M059J (cell line): ENCODE measurements around the gene F7. TPM values are rescaled to one million over a fixed set of nuclear protein-coding genes. Genes with fewer than 3 reads are reported as not detected.

Experiments
- DNase-seq: peaks from one replicate; pipeline ENCODE4 v3.0.0-alpha.2; 2012; ENCODE audit warnings: low read depth
- total RNA-seq: library from RNA; depleted of rRNA; stranded (reverse); fragments of >200 nt; shearing (Covaris generic); gene quantifications from 2 replicates; pipeline ENCODE4 v1.2.3, GENCODE V29; 2014

Gene F7
- total RNA-seq, 1 experiment from 2014 or later: not detected

DNA sequence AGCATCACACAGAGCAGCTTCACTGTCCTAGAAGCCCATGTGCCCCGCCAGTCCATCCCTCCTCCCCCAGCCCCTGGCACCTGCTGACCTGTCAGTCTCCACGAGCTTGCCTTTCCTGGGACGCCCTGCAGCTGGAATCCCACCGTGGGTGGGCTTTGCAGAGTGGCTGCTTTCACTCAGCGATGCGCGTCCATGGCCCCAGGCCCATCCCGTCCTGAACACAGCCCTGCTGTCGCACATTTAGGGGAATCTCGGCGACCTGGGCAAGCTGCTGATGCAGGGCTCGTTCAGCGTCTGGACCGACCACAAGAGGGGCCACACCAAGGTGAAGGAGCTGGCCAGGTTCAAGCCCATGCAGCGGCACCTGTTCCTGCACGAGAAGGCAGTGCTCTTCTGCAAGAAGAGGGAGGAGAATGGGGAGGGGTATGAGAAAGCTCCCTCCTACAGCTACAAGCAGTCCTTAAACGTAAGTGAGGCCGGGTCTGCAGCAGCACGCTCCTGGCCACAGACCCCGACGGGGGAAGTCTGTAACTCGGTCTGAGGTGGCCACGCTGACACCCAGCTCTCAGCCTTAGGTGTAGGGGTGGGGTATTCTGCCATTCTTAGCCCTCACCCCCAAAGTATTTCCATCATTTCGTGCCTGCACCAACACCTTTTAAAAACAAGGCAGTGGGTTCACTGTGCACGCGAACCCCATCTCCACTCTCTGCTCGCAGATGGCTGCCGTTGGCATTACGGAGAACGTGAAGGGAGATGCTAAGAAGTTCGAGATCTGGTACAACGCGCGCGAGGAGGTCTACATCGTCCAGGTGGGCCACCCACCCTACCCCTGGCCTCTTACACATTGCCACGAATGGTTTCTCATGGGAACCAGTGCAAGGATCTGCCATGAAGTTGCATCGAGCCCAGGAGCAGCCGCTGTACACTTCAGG, 18.3 kb upstream of the F7 start:
- DNase-seq: no peak

DNA sequence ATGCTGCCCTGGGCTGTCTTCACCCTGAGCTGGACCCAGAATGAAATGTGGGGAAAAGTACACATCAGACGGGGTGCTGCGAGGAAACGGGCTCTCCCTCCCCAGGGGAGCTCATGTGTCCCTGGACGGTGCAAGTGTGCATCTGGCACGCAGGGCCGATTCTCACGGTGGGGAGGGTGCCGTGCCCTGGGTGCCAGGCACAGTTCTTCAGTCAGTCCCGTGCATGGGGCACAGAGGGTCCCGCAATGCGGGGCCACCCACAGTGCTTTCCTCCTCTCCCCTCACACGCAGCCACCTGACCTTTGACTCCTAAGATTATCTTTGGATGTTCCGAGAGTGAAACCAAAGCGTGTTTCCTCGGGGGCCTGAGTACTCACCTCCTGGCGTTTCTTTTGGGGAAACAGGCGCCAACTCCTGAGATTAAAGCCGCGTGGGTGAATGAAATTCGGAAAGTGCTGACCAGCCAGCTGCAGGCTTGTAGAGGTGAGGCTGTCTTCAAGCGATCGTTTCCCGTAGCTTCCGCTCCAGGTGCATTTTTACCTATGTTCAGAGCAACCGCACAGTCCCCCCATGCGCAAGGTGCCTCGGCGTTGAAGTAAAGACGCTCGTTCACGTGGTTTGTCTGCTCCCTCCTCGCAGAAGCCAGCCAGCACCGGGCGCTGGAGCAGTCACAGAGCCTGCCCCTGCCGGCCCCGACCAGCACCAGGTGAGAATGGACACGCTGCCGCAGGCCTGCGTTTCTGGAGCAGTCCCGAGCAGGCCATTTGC, 17.5 kb upstream of the F7 start:
- DNase-seq: no peak

GRCh38 chr13:113088691-113089020, 16.9 kb upstream of the F7 start:
- no peak for DNase-seq

DNA sequence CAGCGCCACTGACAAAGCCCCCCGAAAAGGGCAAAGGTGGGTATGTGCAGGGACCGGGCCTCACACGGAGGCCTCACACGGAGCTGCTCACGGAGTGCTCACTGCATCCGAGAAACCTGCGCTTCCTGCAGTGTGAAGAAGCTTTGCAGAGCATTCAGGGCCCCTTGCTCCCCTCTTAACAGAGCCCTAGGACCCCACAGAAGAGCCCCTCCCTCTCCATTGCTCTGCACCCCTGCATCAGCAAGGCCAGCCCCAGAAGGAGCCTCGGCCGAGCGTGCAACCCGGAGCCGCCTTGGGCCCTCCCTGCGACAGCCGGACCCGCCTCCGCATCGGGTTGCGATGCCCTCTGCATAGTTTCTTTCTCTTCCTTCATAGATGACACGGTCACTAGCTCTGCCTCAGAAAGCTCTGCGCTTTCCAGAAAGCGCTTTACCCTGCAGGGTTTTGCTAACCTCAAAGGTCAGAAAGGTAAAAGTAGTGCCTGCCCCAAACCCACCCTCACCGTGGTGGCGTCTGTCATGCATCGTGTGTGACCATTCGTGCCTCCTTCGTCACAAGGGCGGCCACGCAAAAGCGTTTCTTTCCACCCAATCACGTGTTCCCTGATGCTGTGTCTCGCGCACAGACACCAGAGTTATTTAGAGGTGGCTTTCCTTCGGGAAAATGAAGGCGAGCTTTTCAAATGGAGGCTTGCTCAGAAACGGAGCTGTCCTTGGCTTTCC, 15.7 kb upstream of the F7 start:
- no peak for DNase-seq

DNA sequence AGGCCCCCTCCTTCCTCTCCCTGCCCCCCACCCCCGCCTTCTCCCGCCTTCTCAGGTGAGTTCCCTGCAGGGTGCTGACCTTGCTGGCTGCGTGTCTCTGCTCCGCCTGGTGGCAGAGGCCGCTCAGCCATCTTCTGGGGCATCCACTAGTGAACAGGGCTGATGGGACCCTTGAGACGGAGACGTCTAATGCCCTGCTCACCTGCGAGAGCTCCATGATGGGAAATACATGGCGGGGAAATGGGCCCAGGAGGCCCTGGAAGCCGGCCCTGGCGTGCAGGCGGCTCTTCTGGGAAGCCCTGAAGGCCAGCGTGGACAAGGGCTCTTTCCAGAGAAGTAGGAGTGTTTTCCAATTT, 15.2 kb upstream of the F7 start:
- DNase-seq: no peak

DNA sequence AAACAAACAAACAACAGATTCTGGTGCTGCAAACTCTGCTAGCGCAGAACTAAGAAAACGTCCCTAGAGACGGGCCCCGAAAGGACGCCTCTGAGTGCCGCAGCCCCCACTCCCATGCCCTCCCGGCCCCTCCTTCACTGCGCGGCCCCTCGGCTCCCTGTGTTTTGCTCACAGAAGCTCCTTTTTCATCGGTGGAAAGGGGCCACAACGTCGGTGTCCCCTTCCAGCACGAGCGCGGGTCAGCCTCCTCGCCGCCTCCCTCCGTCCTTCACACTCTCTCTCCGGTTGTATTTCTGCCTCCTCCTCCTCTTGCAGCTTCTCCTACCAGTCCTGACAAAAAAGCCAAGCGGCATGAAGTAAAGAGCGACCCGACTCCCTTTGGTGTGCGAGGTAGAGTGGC, 14.8 kb upstream of the F7 start:
- no peak for DNase-seq

DNA sequence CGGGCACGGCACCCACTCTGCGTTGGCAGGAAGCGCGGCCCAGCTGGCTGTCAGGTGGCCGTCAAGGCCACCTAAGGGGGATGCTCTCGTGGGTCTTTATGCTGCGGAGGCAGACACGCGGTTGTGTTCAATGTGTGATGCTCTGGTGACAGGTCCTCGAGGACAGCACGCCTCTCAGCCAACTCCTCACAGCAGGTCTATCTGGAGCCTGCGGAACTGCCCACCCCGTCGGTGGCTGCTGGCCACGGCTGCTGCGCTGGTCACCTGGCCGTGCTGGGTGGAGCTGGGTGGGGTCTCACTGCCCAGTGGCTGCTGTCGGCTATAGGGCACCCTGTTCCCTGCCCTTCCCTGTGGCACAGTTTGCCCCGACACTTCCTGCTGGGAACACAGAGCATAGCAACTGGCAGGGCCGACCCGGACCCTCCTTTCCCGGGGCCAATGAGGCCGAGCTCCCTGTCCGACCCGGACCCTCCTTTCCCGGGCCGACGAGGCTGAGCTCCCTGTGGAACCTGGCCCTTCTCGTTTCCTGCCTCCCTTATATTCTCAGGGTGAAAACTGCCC, 14.3 kb upstream of the F7 start:
- DNase-seq: no peak

GRCh38 chr13:113091891-113092775, 13.5 kb upstream of the F7 start:
- no peak for DNase-seq

- DNase-seq: no peak
Measured at GRCh38 chr13:113092776-113093579, 12.6 kb upstream of the F7 start.

- DNase-seq: no peak
Measured at GRCh38 chr13:113093580-113094409, 11.8 kb upstream of the F7 start.

- no peak for DNase-seq
Measured at GRCh38 chr13:113094410-113094800, 11.2 kb upstream of the F7 start.

DNA sequence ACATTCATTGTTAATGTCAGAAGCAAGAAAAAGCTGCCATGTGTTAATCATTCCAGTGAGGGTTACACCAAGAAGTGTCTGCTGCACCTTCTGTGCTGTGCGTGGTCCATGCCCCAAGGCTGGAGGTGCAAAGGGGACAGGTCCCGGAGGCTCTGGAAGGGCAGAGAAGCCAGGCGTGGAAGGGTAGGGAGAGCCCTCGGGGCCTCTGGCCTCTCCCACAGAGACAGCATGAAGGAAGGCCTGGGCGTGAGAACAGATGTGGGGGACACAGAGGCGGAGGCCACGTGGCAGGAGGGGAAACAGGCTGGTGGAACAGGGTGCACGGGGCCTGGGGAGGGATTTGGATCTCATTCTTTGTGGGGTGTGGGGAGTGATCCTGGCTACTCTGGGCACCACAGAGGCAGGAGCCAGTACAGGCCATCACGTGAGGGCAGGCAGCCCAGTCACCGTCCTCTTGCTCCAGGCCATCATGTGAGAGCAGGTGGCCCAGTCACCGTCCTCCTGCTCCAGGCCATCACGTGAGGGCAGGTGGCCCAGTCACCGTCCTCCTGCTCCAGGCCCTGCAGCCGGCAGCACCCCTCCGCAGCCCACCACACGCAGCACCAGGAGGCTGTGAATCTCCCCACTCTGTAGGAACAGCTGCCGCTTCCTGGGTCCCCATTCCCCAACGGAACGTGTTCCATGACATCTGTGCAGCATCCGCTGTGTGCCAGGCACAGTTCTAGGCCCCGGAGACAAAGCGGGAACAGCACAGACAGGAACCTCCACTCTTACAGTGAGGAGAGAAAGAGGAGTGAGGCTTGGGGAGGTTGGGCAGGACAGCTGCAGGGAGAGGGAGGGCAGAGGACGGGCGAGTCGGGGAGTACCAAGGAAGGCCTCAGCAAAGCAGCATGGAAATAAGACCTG, 10.2 kb upstream of the F7 start:
- no peak for DNase-seq

DNA sequence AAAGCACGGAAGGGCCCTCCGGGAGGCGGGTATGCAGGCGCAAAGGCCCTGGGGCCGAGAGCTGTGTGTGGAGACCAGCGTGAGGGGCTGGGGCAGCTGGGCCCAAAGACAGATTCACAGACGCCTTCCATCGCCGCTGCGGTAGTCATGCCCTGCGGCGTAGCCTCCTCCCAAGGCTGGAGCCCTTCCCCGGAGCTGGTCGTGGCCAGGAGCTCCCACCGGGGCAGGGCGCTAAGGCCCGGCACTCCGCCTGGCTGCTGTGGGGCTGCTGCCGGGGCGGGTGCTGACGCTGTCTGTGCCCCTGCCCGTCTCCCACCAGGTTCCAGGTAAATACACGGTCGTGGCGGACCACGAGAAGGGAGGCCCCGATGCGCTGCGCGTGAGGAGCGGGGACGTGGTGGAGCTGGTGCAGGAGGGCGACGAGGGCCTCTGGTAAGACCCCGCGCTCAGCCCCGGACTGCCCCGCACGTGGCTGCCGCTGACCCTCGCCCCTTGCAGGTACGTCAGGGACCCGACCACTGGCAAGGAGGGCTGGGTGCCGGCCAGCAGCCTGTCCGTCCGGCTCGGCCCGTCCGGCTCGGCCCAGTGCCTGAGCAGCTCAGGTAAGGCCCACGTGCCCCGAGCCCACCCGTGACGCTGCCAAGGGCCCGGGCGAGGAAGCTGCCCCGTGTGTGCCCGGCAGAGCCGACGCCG, 9.4 kb upstream of the F7 start:
- no peak for DNase-seq

DNA sequence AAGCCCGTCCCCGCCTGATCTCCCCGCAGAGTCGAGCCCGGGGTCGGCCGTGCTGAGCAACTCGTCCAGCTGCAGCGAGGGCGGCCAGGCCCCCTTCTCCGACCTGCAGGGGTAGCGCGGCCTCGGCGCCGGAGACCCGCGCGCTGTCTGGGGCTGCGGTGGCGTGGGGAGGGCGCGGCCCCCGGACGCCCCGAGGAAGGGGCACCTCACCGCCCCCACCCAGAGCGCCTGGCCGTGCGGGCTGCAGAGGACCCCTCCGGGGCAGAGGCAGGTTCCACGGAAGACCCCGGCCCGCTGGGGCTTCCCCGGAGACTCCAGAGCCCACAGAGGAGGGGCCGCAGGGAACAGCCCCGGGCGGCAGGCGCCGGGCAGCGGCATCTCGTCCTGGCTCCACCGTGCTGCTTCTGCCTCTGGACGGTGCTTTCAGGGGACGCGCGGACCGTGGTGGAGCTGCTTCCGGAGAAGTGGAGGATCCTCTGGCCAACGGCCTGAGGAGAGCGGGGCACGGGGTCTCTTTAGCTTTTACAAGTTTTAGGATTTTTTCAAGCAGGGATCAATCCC, 8.8 kb upstream of the F7 start:
- DNase-seq: no peak

- DNase-seq: no peak
Measured at GRCh38 chr13:113097651-113098050, 7.9 kb upstream of the F7 start.

- DNase-seq: no peak
Measured at GRCh38 chr13:113098162-113098732, 7.3 kb upstream of the F7 start.

- no peak for DNase-seq
Measured at GRCh38 chr13:113099142-113099541, 6.4 kb upstream of the F7 start.
